Parathyroid adenoma (tissue), 2 donors: ENCODE results near the gene ISLR.

Experiments used
- H2AFZ ChIP-seq: fragments of 300-600 bp; sonication (generic); one replicate; pipeline ENCODE4 v1.7.0; 2017; ENCODE audit warnings: antibody characterized with exemption, mild to moderate bottlenecking
- H3K27ac ChIP-seq: fragments of 300-600 bp; sonication (generic); one replicate; pipeline ENCODE4 v1.7.0; 2017
- H3K27me3 ChIP-seq: fragments of 300-600 bp; sonication (generic); one replicate; pipeline ENCODE4 v1.7.0; 2017; ENCODE audit warnings: low read length; ENCODE audit not compliant: control insufficient read depth, insufficient read depth
- H3K36me3 ChIP-seq: fragments of 300-600 bp; sonication (generic); one replicate; pipeline ENCODE4 v1.7.0; 2017; ENCODE audit warnings: low read length; ENCODE audit not compliant: control insufficient read depth, insufficient read depth
- H3K4me1 ChIP-seq: fragments of 300-600 bp; sonication (generic); one replicate; pipeline ENCODE4 v1.7.0; 2017; ENCODE audit warnings: control low read depth
- H3K4me2 ChIP-seq: fragments of 300-600 bp; sonication (generic); one replicate; pipeline ENCODE4 v1.7.0; 2017; ENCODE audit warnings: low read length
- H3K4me3 ChIP-seq: fragments of 300-600 bp; sonication (generic); one replicate; pipeline ENCODE4 v1.7.0; 2017; ENCODE audit warnings: low read depth, low read length
- H3K79me2 ChIP-seq: fragments of 300-600 bp; sonication (generic); one replicate; pipeline ENCODE4 v1.7.0; 2017; ENCODE audit warnings: control low read depth
- H3K9ac ChIP-seq: fragments of 300-600 bp; sonication (generic); one replicate; pipeline ENCODE4 v1.7.0; 2017; ENCODE audit warnings: mild to moderate bottlenecking
- H3K9me3 ChIP-seq: fragments of 300-600 bp; sonication (generic); one replicate; pipeline ENCODE4 v1.7.0; 2017; ENCODE audit warnings: low read length; ENCODE audit not compliant: control insufficient read depth
- CTCF ChIP-seq: fragments of 300-600 bp; sonication (generic); IDR thresholded peaks from one replicate; pipeline ENCODE4 v1.7.0; 2017; ENCODE audit warnings: antibody characterized with exemption, mild to moderate bottlenecking
- donor health status: primary hyperparathyroidism.

Gene ISLR

GRCh38 chr15:74217907-74218885 is 44.7 kb downstream of the ISLR start:
- Histone ChIP-seq H3K27ac (no peak overlapping the region), H3K9me3 (no peaks in the 10 kb centered on the region), H3K36me3 (no peaks in the 10 kb centered on the region), H3K4me2 (no peak overlapping the region), H3K4me1 (no peaks in the 10 kb centered on the region), H2AFZ (no peak overlapping the region), H3K4me3 (no peak overlapping the region), H3K9ac (no peak overlapping the region), H3K27me3 (no peaks in the 10 kb centered on the region), H3K79me2 (no peaks in the 10 kb centered on the region)
- TF ChIP-seq CTCF: no peak

GRCh38 chr15:74220475-74221248 is 47.2 kb downstream of the ISLR start:
- Histone ChIP-seq H3K4me3 (no peak overlapping the region), H3K9me3 (no peaks in the 10 kb centered on the region), H3K79me2 (no peaks in the 10 kb centered on the region), H3K9ac (no peak overlapping the region), H3K36me3 (no peaks in the 10 kb centered on the region), H3K27ac (no peak overlapping the region), H2AFZ (no peak overlapping the region), H3K4me1 (no peaks in the 10 kb centered on the region), H3K4me2 (no peak overlapping the region), H3K27me3 (no peaks in the 10 kb centered on the region)
- no peak for TF ChIP-seq CTCF

- Histone ChIP-seq H3K27ac (no peak overlapping the region), H3K4me1 (no peaks in the 10 kb centered on the region), H3K9ac (no peak overlapping the region), H3K4me2 (no peak overlapping the region), H3K79me2 (no peaks in the 10 kb centered on the region), H3K36me3 (no peaks in the 10 kb centered on the region), H3K4me3 (no peak overlapping the region), H2AFZ (no peak overlapping the region), H3K27me3 (no peaks in the 10 kb centered on the region), H3K9me3 (no peaks in the 10 kb centered on the region)
- no peak for TF ChIP-seq CTCF
Observed at GRCh38 chr15:74221399-74222239, 48.1 kb downstream of the ISLR start.

- no peaks in the 10 kb centered on the region for H3K9me3 ChIP-seq
- H3K4me2 ChIP-seq: no peak overlapping the region
- no peaks in the 10 kb centered on the region for H3K4me1 ChIP-seq
- no peaks in the 10 kb centered on the region for H3K27me3 ChIP-seq
- H2AFZ ChIP-seq: no peak overlapping the region
- no peak for TF ChIP-seq CTCF
- H3K27ac ChIP-seq: no peak overlapping the region
- no peaks in the 10 kb centered on the region for H3K36me3 ChIP-seq
- H3K79me2 ChIP-seq: no peaks in the 10 kb centered on the region
- no peak overlapping the region for H3K4me3 ChIP-seq
- H3K9ac ChIP-seq: no peak overlapping the region
Observed at GRCh38 chr15:74222240-74223119, 49.0 kb downstream of the ISLR start.
